K562 (cell line): Measurements from ENCODE around the gene ACE. TPM values are rescaled to one million over a fixed set of nuclear protein-coding genes. Genes with fewer than 3 reads are reported as not detected.
A peak's percentile ranks its signal among the peaks of the same experiment; 100 is the strongest.

Source experiments
- CREM ChIP-seq: IDR thresholded peaks from 2 replicates; pipeline ENCODE4 v1.6.1; 2014; ENCODE audit warnings: antibody characterized with exemption, low read depth
- FOS ChIP-seq: IDR thresholded peaks from 3 replicates; pipeline ENCODE4 v1.6.1; 2011; ENCODE audit not compliant: insufficient read length; ENCODE audit errors: extremely low read depth
- MBD2 ChIP-seq: sonication (generic); IDR thresholded peaks from 2 replicates; pipeline ENCODE4 v1.6.1; 2016; ENCODE audit warnings: low read depth, borderline replicate concordance
- NFRKB ChIP-seq: fragments of 450-650 bp; IDR thresholded peaks from 2 replicates; pipeline ENCODE4 v1.6.1; 2016; ENCODE audit warnings: low read depth
- RBFOX2 ChIP-seq: fragments of 200-400 bp; formaldehyde crosslinking; IDR thresholded peaks from 2 replicates; pipeline ENCODE4 v1.6.1; 2017; ENCODE audit warnings: low read depth, mild to moderate bottlenecking, low read length, moderate library complexity
- ZNF165 ChIP-seq: fragments of 250-450 bp; sonication (Bioruptor Pico); IDR thresholded peaks from 2 replicates; pipeline ENCODE4 v1.4.0; 2020; ENCODE audit warnings: borderline replicate concordance
- ZNF253 ChIP-seq: fragments of 250-450 bp; sonication (Bioruptor Pico); conservative IDR thresholded peaks from 2 replicates; pipeline ENCODE4 v1.6.1; 2021; ENCODE audit warnings: mild to moderate bottlenecking
- ZNF263 ChIP-seq: sonication (generic); formaldehyde crosslinking; IDR thresholded peaks from 2 replicates; pipeline ENCODE4 v1.8.0; 2022; ENCODE audit warnings: mild to moderate bottlenecking, missing genetic modification reagents, borderline replicate concordance
- polyA plus RNA-seq, 8 experiments: library from polyadenylated mRNA; depleted of rRNA in 4 of 8; stranded (reverse) in 5 of 8; unstranded in 3 of 8; fragments of >200 nt; fragmentation: Nextera tagmentation in 2 of 8; fragmentation: Illumina TruSeq in 1 of 8; extraction: Ambion mirVana in 2 of 8; extraction: Trizol in 1 of 8; gene quantifications; 2 replicates each; pipeline versions ENCODE4 v1.2.1 to v1.2.3, GENCODE V29; 2011 to 2014; ENCODE audit warnings: inconsistent platforms in 1 of 8, missing spikeins in 1 of 8
- total RNA-seq, 7 experiments: library from RNA; depleted of rRNA in 6 of 7; stranded (reverse); fragments of >200 nt in 6 of 7; fragmentation: Illumina TruSeq in 2 of 7; extraction: Trizol in 2 of 7; gene quantifications; 2 replicates each; pipeline versions ENCODE4 v1.2.1 to v1.2.3, GENCODE V29; 2011 to 2021; ENCODE audit warnings: low replicate concordance in 1 of 7
- TF ChIP-seq, protein P1 (sequence below): sonication (generic); formaldehyde crosslinking; IDR thresholded peaks from 2 replicates; pipeline ENCODE4 v1.8.0; 2022; ENCODE audit warnings: missing genetic modification reagents, mild to moderate bottlenecking, borderline replicate concordance
- TF ChIP-seq, protein P2 (sequence below): fragments of 250-450 bp; sonication (Bioruptor Pico); IDR thresholded peaks from 2 replicates; pipeline ENCODE4 v1.8.0; 2022; ENCODE audit warnings: moderate library complexity, mild to moderate bottlenecking, inconsistent platforms
- TF ChIP-seq, protein P3 (sequence below): sonication (generic); formaldehyde crosslinking; IDR thresholded peaks from 2 replicates; pipeline ENCODE4 v1.8.0; 2022; ENCODE audit warnings: mild to moderate bottlenecking, low read depth, missing genetic modification reagents
- TF ChIP-seq, protein P4 (sequence below): sonication (generic); formaldehyde crosslinking; IDR thresholded peaks from 2 replicates; pipeline ENCODE4 v1.8.0; 2022; ENCODE audit warnings: mild to moderate bottlenecking, missing genetic modification reagents
- TF ChIP-seq, protein P5 (sequence below), 2 experiments: IDR thresholded peaks; 2 replicates each; pipeline ENCODE4 v1.6.1; 2012; ENCODE audit warnings: improper control_type of control experiment in 2 of 2, low read depth in 2 of 2, low read length in 2 of 2, borderline replicate concordance in 1 of 2
- TF ChIP-seq, protein P6 (sequence below): sonication (generic); formaldehyde crosslinking; IDR thresholded peaks from 2 replicates; pipeline ENCODE4 v1.8.1; 2023; ENCODE audit warnings: mild to moderate bottlenecking, missing genetic modification reagents

The ACE gene
- total and polyA plus RNA-seq, 9 of the 15 experiments (the other 6 are each of a cell fraction or from before 2014, with no cell fraction given): 0.07 to 2.5 (median 0.47) TPM; not detected in 1

DNA sequence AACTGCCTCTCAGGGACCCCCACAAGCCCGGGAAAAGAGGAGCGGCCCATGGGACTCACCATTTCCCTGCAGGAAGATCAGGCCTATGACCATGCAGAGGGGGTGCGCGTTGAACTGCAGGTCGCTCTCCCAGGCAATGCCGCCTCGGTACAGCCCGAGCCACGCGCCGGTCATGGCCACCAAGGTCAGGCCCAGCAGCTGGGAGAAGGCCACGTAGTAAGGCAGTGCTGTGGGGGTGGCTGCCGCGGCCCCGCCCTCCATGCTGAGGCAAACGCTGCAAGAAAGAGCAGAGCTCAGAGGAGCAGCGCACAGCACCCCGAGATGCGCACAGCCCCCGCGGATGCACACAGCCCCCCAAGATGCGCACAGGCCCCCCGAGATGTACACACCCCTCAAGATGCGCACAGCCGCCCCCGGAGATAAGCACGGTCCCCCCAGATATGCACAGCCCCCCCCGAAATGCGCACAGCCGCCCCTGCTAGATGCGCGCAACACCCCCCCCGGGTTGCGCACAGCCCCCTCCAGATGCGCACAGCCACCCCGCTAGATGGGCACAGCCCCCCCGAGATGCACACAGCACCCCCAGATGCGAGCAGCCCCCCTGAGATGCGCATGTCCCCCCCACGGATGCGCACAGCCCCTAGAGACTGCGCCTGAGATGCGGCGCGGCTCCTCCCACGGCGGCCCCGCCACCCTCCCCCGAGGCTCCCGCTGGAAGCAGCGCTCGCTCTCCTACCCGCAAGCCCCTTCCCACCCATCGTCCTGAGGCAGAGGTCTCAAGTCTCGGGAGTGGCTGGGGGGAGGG lies 39.4 kb upstream of the ACE start (continued):
- TF ChIP-seq, protein P1, sequence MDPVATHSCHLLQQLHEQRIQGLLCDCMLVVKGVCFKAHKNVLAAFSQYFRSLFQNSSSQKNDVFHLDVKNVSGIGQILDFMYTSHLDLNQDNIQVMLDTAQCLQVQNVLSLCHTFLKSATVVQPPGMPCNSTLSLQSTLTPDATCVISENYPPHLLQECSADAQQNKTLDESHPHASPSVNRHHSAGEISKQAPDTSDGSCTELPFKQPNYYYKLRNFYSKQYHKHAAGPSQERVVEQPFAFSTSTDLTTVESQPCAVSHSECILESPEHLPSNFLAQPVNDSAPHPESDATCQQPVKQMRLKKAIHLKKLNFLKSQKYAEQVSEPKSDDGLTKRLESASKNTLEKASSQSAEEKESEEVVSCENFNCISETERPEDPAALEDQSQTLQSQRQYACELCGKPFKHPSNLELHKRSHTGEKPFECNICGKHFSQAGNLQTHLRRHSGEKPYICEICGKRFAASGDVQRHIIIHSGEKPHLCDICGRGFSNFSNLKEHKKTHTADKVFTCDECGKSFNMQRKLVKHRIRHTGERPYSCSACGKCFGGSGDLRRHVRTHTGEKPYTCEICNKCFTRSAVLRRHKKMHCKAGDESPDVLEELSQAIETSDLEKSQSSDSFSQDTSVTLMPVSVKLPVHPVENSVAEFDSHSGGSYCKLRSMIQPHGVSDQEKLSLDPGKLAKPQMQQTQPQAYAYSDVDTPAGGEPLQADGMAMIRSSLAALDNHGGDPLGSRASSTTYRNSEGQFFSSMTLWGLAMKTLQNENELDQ (CRISPR knock-in tag): no peak
- TF ChIP-seq ZNF263 (CRISPR knock-in tag) (no peak), ZNF165 (CRISPR knock-in tag) (no peak), CREM (peak; percentile 41; the same call in 1 of the 2 replicates), ZNF253 (no peak), RBFOX2 (peak; percentile 65), FOS (no peak), NFRKB (0 out of 2 replicates have a peak, but pooled peaks have one; percentile 57), MBD2 (0 out of 2 replicates have a peak, but pooled peaks have one; percentile 26)
- TF ChIP-seq, protein P2, sequence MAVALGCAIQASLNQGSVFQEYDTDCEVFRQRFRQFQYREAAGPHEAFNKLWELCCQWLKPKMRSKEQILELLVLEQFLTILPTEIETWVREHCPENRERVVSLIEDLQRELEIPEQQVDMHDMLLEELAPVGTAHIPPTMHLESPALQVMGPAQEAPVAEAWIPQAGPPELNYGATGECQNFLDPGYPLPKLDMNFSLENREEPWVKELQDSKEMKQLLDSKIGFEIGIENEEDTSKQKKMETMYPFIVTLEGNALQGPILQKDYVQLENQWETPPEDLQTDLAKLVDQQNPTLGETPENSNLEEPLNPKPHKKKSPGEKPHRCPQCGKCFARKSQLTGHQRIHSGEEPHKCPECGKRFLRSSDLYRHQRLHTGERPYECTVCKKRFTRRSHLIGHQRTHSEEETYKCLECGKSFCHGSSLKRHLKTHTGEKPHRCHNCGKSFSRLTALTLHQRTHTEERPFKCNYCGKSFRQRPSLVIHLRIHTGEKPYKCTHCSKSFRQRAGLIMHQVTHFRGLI (CRISPR knock-in tag): no peak
- TF ChIP-seq, protein P3, sequence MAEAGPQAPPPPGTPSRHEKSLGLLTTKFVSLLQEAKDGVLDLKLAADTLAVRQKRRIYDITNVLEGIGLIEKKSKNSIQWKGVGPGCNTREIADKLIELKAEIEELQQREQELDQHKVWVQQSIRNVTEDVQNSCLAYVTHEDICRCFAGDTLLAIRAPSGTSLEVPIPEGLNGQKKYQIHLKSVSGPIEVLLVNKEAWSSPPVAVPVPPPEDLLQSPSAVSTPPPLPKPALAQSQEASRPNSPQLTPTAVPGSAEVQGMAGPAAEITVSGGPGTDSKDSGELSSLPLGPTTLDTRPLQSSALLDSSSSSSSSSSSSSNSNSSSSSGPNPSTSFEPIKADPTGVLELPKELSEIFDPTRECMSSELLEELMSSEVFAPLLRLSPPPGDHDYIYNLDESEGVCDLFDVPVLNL: no peak
- TF ChIP-seq, protein P4, sequence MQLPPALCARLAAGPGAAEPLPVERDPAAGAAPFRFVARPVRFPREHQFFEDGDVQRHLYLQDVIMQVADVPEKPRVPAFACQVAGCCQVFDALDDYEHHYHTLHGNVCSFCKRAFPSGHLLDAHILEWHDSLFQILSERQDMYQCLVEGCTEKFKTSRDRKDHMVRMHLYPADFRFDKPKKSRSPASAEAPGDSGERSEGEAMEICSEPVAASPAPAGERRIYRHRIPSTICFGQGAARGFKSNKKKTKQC: no peak
- TF ChIP-seq, protein P5, sequence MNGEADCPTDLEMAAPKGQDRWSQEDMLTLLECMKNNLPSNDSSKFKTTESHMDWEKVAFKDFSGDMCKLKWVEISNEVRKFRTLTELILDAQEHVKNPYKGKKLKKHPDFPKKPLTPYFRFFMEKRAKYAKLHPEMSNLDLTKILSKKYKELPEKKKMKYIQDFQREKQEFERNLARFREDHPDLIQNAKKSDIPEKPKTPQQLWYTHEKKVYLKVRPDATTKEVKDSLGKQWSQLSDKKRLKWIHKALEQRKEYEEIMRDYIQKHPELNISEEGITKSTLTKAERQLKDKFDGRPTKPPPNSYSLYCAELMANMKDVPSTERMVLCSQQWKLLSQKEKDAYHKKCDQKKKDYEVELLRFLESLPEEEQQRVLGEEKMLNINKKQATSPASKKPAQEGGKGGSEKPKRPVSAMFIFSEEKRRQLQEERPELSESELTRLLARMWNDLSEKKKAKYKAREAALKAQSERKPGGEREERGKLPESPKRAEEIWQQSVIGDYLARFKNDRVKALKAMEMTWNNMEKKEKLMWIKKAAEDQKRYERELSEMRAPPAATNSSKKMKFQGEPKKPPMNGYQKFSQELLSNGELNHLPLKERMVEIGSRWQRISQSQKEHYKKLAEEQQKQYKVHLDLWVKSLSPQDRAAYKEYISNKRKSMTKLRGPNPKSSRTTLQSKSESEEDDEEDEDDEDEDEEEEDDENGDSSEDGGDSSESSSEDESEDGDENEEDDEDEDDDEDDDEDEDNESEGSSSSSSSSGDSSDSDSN (IDR thresholded peaks at IDR 0.05; ENCODE audit: borderline replicate concordance in 1 of 2, low read depth in 2 of 2, low read length in 2 of 2): no peak
- TF ChIP-seq, protein P6, sequence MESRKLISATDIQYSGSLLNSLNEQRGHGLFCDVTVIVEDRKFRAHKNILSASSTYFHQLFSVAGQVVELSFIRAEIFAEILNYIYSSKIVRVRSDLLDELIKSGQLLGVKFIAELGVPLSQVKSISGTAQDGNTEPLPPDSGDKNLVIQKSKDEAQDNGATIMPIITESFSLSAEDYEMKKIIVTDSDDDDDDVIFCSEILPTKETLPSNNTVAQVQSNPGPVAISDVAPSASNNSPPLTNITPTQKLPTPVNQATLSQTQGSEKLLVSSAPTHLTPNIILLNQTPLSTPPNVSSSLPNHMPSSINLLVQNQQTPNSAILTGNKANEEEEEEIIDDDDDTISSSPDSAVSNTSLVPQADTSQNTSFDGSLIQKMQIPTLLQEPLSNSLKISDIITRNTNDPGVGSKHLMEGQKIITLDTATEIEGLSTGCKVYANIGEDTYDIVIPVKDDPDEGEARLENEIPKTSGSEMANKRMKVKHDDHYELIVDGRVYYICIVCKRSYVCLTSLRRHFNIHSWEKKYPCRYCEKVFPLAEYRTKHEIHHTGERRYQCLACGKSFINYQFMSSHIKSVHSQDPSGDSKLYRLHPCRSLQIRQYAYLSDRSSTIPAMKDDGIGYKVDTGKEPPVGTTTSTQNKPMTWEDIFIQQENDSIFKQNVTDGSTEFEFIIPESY: peak; percentile 91
